H9 (cell line): ENCODE measurements around the gene LZTR1. TPM values are rescaled to one million over a fixed set of nuclear protein-coding genes. Genes with fewer than 3 reads are reported as not detected.

Source experiments
- DNase-seq: peaks from one replicate; pipeline ENCODE4 v3.0.0-alpha.2; 2017
- H2AFZ ChIP-seq: one replicate; pipeline ENCODE4 v1.6.1; 2013; ENCODE audit warnings: mild to moderate bottlenecking, low read length, control low read depth, moderate library complexity
- H2AK5ac ChIP-seq: 2 replicates; pipeline ENCODE4 v1.6.1; 2013; ENCODE audit warnings: low read length, control low read depth, mixed read lengths; ENCODE audit not compliant: insufficient read length
- H2BK120ac ChIP-seq: one replicate; pipeline ENCODE4 v1.6.1; 2013; ENCODE audit warnings: low read depth, mild to moderate bottlenecking, low read length, control low read depth, inconsistent platforms; ENCODE audit not compliant: poor library complexity, severe bottlenecking
- H2BK12ac ChIP-seq: 2 replicates; pipeline ENCODE4 v1.6.1; 2013; ENCODE audit warnings: low read length, control low read depth, mixed read lengths, low read depth; ENCODE audit not compliant: insufficient read length
- H2BK15ac ChIP-seq: 2 replicates; pipeline ENCODE4 v1.6.1; 2013; ENCODE audit warnings: low read depth, low read length, control low read depth
- H2BK20ac ChIP-seq: one replicate; pipeline ENCODE4 v1.6.1; 2013; ENCODE audit warnings: low read depth, mild to moderate bottlenecking, low read length, control low read depth, inconsistent platforms; ENCODE audit not compliant: poor library complexity, severe bottlenecking
- H2BK5ac ChIP-seq: 2 replicates; pipeline ENCODE4 v1.6.1; 2013; ENCODE audit warnings: low read length, control low read depth, mixed read lengths; ENCODE audit not compliant: insufficient read length
- H3K14ac ChIP-seq: 2 replicates; pipeline ENCODE4 v1.6.1; 2013; ENCODE audit warnings: low read length, control low read depth; ENCODE audit not compliant: insufficient read depth
- H3K18ac ChIP-seq: 2 replicates; pipeline ENCODE4 v1.6.1; 2013; ENCODE audit warnings: low read depth, mild to moderate bottlenecking, mixed read lengths, low read length, control low read depth; ENCODE audit not compliant: insufficient read length
- H3K23ac ChIP-seq: 2 replicates; pipeline ENCODE4 v1.6.1; 2013; ENCODE audit warnings: low read length, control low read depth, mixed read lengths, low read depth; ENCODE audit not compliant: insufficient read length
- H3K23me2 ChIP-seq: 2 replicates; pipeline ENCODE4 v1.6.1; 2013; ENCODE audit warnings: low read depth, mild to moderate bottlenecking, mixed read lengths, low read length, control low read depth; ENCODE audit not compliant: insufficient read length, poor library complexity, severe bottlenecking
- H3K27ac ChIP-seq: 2 replicates; pipeline ENCODE4 v1.5.1; 2013; ENCODE audit warnings: low read length, control low read depth, mixed read lengths, low read depth; ENCODE audit not compliant: insufficient read length
- H3K27me3 ChIP-seq: 2 replicates; pipeline ENCODE4 v1.6.1; 2013; ENCODE audit warnings: low read length, control low read depth, inconsistent platforms; ENCODE audit not compliant: insufficient read depth
- H3K4ac ChIP-seq: 2 replicates; pipeline ENCODE4 v1.6.1; 2013; ENCODE audit warnings: low read depth, mild to moderate bottlenecking, control low read depth, inconsistent platforms, low read length, moderate library complexity
- H3K4me1 ChIP-seq: 2 replicates; pipeline ENCODE4 v1.6.1; 2013; ENCODE audit warnings: low read length, control low read depth, inconsistent platforms; ENCODE audit not compliant: insufficient read depth
- H3K4me2 ChIP-seq: 2 replicates; pipeline ENCODE4 v1.6.1; 2013; ENCODE audit warnings: low read length, control low read depth, mixed read lengths; ENCODE audit not compliant: insufficient read length, insufficient read depth
- H3K56ac ChIP-seq: 2 replicates; pipeline ENCODE4 v1.6.1; 2013; ENCODE audit warnings: low read depth, mild to moderate bottlenecking, mixed read lengths, low read length, control low read depth; ENCODE audit not compliant: insufficient read length
- H3K79me1 ChIP-seq: 2 replicates; pipeline ENCODE4 v1.6.1; 2013; ENCODE audit warnings: low read depth, mild to moderate bottlenecking, moderate library complexity, low read length, control low read depth, inconsistent platforms; ENCODE audit not compliant: insufficient read depth, poor library complexity, severe bottlenecking
- H3K79me2 ChIP-seq: 2 replicates; pipeline ENCODE4 v1.6.1; 2013; ENCODE audit warnings: low read length, control low read depth, inconsistent platforms; ENCODE audit not compliant: insufficient read depth
- H3K9ac ChIP-seq: 2 replicates; pipeline ENCODE4 v1.6.1; 2013; ENCODE audit warnings: low read length, control low read depth, mixed read lengths; ENCODE audit not compliant: insufficient read length; ENCODE audit errors: extremely low read depth
- H3K9me3 ChIP-seq: one replicate; pipeline ENCODE4 v1.6.1; 2013; ENCODE audit warnings: low read depth, low read length, inconsistent platforms; ENCODE audit not compliant: control insufficient read depth
- H3T11ph ChIP-seq: one replicate; pipeline ENCODE4 v1.6.1; 2013; ENCODE audit warnings: mild to moderate bottlenecking, low read length, control low read depth, inconsistent platforms
- H4K20me1 ChIP-seq: one replicate; pipeline ENCODE4 v1.6.1; 2013; ENCODE audit not compliant: control insufficient read depth, insufficient read length, insufficient read depth
- H4K5ac ChIP-seq: 2 replicates; pipeline ENCODE4 v1.6.1; 2013; ENCODE audit warnings: low read depth, mild to moderate bottlenecking, mixed read lengths, low read length, control low read depth; ENCODE audit not compliant: insufficient read length
- H4K8ac ChIP-seq: replicated peaks from 2 replicates; pipeline ENCODE4 v1.6.1; 2013; ENCODE audit warnings: low read length, control low read depth, mixed read lengths, low read depth; ENCODE audit not compliant: insufficient read length
- H4K91ac ChIP-seq: 2 replicates; pipeline ENCODE4 v1.6.1; 2013; ENCODE audit warnings: low read depth, mild to moderate bottlenecking, moderate library complexity, mixed read lengths, low read length, control low read depth; ENCODE audit not compliant: insufficient read length
- H3K27ac Mint-ChIP-seq, 3 experiments: 2 replicates in 2 of 3; 3 replicates in 1 of 3; pipeline ENCODE4 v1.8.0; 2020 to 2021; ENCODE audit warnings: mixed read lengths in 3 of 3, mild to moderate bottlenecking in 1 of 3, moderate library complexity in 1 of 3
- H3K27me3 Mint-ChIP-seq: 2 replicates; pipeline ENCODE4 v1.8.0; 2021; ENCODE audit warnings: low read depth, mild to moderate bottlenecking, moderate library complexity, mixed read lengths
- H3K36me3 Mint-ChIP-seq, 3 experiments: 2 replicates in 2 of 3; 3 replicates in 1 of 3; pipeline ENCODE4 v1.8.0; 2020 to 2021; ENCODE audit warnings: low read depth in 3 of 3, mixed read lengths in 3 of 3; ENCODE audit not compliant: insufficient read depth in 1 of 3
- H3K4me1 Mint-ChIP-seq, 2 experiments: 2 replicates each; pipeline ENCODE4 v1.8.0; 2020; ENCODE audit warnings: mixed read lengths in 2 of 2
- H3K4me3 Mint-ChIP-seq, 2 experiments: 2 replicates in 1 of 2; 3 replicates in 1 of 2; pipeline ENCODE4 v1.8.0; 2020 to 2021; ENCODE audit warnings: mild to moderate bottlenecking in 2 of 2, mixed read lengths in 2 of 2, moderate library complexity in 1 of 2
- H3K9me3 Mint-ChIP-seq, 2 experiments: 2 replicates in 1 of 2; 3 replicates in 1 of 2; pipeline ENCODE4 v1.8.0; 2020; ENCODE audit warnings: mild to moderate bottlenecking in 2 of 2, mixed read lengths in 2 of 2, moderate library complexity in 1 of 2
- WGBS: extraction: QIAGEN DNeasy Blood & Tissue Kit; methylation state at CpG from one replicate; pipeline ENCODE4 v1.1.7; 2013; ENCODE audit warnings: missing lambda C conversion rate, low lambda C conversion rate, mixed read lengths; ENCODE audit not compliant: insufficient read length; ENCODE audit errors: extremely low coverage; 5-methylcytosine and 5-hydroxymethylcytosine counted together
- total RNA-seq: library from RNA; stranded (reverse); gene quantifications from 2 replicates; pipeline ENCODE4 v1.2.1, GENCODE V29; 2021
- TF ChIP-seq, protein P1 (sequence below): fragments of 200-600 bp; sonication (generic); conservative IDR thresholded peaks from 3 replicates; pipeline ENCODE4 v1.8.0; 2021; ENCODE audit warnings: antibody characterized with exemption, mild to moderate bottlenecking

LZTR1 gene
- total RNA-seq, 1 experiment from 2014 or later: 47.0 TPM

DNA sequence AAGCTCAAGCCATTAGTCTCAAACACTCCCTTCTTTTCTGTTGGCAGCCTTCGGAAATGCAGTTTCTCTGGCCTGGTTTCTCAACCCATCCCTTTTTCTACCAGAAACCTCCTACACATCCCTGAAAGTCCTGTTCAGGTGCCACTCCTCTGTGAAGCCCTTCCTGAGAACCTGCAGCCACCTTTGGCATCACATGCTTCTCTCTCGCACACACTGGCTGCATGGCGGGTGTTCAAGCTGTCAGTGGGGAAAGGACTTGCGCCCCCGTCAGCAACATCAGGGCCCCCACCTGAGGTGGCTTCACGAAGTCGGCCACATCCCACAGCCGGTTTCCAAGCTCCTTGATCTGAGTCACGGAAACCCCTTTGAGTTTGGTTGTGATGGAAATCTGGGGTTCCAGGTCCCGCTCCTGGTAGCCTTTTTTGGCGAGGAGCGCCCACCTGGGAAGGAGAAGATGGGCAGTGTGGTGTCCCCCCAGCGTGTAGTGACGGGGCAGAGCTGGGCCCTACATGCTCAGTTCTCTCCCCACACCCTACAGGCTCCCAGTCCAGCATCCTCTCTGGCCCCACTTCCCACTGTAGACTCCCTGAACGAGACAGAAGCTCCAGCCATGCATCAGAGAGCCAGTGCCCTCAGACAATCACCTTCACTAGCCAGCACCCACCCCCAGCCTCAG, 61.9 kb downstream of the LZTR1 start:
- no peak for DNase-seq
- Histone ChIP-seq H3K23me2 (peaks cover 4% of the 10 kb centered on the region), H4K91ac (no peak overlapping the region), H2BK15ac (no peak overlapping the region), H2BK120ac (no peak overlapping the region), H3K4ac (no peak overlapping the region), H3K4me2 (no peak overlapping the region), H3T11ph (no peak overlapping the region), H2AK5ac (no peak overlapping the region), H3K9ac (no peak overlapping the region), H4K5ac (no peak overlapping the region), H2BK12ac (no peak overlapping the region), H3K56ac (no peak overlapping the region), H3K18ac (no peak overlapping the region), H2BK5ac (no peak overlapping the region), H3K27ac (no peak overlapping the region), H3K79me2 (no peaks in the 10 kb centered on the region), H3K14ac (no peak overlapping the region), H4K20me1 (no peaks in the 10 kb centered on the region), H3K79me1 (no peaks in the 10 kb centered on the region), H3K23ac (no peak overlapping the region), H3K4me1 (no peaks in the 10 kb centered on the region), H4K8ac (no peak overlapping the region), H2BK20ac (no peak overlapping the region), H3K27me3 (no peaks in the 10 kb centered on the region), H2AFZ (no peak overlapping the region), H3K9me3 (no peaks in the 10 kb centered on the region)
- Mint-ChIP-seq H3K36me3 (no peaks in the 10 kb centered on the region), H3K27ac (no peak overlapping the region), H3K9me3 (no peaks in the 10 kb centered on the region), H3K27me3 (peaks cover 27% of the 10 kb centered on the region), H3K4me3 (no peak overlapping the region), H3K4me1 (peaks cover 15 to 17% of the 10 kb centered on the region in 2 experiments)
- WGBS: no CpG with 5 or more reads among the region's 15 CpGs
- TF ChIP-seq, protein P1, sequence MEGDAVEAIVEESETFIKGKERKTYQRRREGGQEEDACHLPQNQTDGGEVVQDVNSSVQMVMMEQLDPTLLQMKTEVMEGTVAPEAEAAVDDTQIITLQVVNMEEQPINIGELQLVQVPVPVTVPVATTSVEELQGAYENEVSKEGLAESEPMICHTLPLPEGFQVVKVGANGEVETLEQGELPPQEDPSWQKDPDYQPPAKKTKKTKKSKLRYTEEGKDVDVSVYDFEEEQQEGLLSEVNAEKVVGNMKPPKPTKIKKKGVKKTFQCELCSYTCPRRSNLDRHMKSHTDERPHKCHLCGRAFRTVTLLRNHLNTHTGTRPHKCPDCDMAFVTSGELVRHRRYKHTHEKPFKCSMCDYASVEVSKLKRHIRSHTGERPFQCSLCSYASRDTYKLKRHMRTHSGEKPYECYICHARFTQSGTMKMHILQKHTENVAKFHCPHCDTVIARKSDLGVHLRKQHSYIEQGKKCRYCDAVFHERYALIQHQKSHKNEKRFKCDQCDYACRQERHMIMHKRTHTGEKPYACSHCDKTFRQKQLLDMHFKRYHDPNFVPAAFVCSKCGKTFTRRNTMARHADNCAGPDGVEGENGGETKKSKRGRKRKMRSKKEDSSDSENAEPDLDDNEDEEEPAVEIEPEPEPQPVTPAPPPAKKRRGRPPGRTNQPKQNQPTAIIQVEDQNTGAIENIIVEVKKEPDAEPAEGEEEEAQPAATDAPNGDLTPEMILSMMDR: no peak
